Fibroblast of lung (primary cell): ENCODE results near the gene PAK4. TPM values are rescaled to one million over a fixed set of nuclear protein-coding genes. Genes with fewer than 3 reads are reported as not detected.

ENCODE experiments used
- DNase-seq, 2 donors: peaks; one replicate each; pipeline versions ENCODE4 v3.0.0 to v3.0.0-alpha.2; 2010; ENCODE audit warnings: low read depth in 2 of 2
- H2AFZ ChIP-seq: 2 replicates; pipeline ENCODE4 v1.5.1; 2012; ENCODE audit warnings: low read length, control low read depth, inconsistent platforms
- H3K27ac ChIP-seq: 2 replicates; pipeline ENCODE4 v1.5.1; 2011; ENCODE audit warnings: low read length, control low read depth; ENCODE audit not compliant: insufficient read depth
- H3K27me3 ChIP-seq: 2 replicates; pipeline ENCODE4 v1.5.1; 2011; ENCODE audit warnings: mild to moderate bottlenecking, low read length; ENCODE audit not compliant: control insufficient read depth, insufficient read depth
- H3K36me3 ChIP-seq: 2 replicates; pipeline ENCODE4 v1.5.1; 2011; ENCODE audit warnings: low read length; ENCODE audit not compliant: control insufficient read depth, insufficient read depth
- H3K4me1 ChIP-seq: 2 replicates; pipeline ENCODE4 v1.5.1; 2011; ENCODE audit warnings: low read length; ENCODE audit not compliant: control insufficient read depth, insufficient read depth; ENCODE audit errors: extremely low read depth
- H3K4me2 ChIP-seq: 2 replicates; pipeline ENCODE4 v1.5.1; 2011; ENCODE audit warnings: low read length, control low read depth; ENCODE audit not compliant: insufficient read depth; ENCODE audit errors: extremely low read depth
- H3K4me3 ChIP-seq, 4 experiments: fragments of 200-600 bp in 1 of 4; sonication (generic) in 1 of 4; replicated peaks in 1 of 4; 2 replicates each; pipeline ENCODE4 v1.5.1; 2011 to 2016; ENCODE audit warnings: low read length in 4 of 4, low read depth in 3 of 4, mild to moderate bottlenecking in 3 of 4, control low read depth in 2 of 4, inconsistent platforms in 1 of 4, mixed read lengths in 1 of 4; ENCODE audit not compliant: insufficient read depth in 1 of 4; ENCODE audit errors: control extremely low read depth in 1 of 4
- H3K79me2 ChIP-seq: 2 replicates; pipeline ENCODE4 v1.5.1; 2012; ENCODE audit warnings: mild to moderate bottlenecking, low read length, inconsistent platforms; ENCODE audit not compliant: control insufficient read depth, insufficient read depth
- H3K9ac ChIP-seq: 2 replicates; pipeline ENCODE4 v1.5.1; 2011; ENCODE audit warnings: mild to moderate bottlenecking, low read length, control low read depth; ENCODE audit not compliant: insufficient read depth
- H3K9me3 ChIP-seq: 2 replicates; pipeline ENCODE4 v1.5.1; 2012; ENCODE audit warnings: low read depth, low read length; ENCODE audit not compliant: control insufficient read depth, insufficient read depth
- H4K20me1 ChIP-seq: 2 replicates; pipeline ENCODE4 v1.5.1; 2011; ENCODE audit warnings: low read length; ENCODE audit not compliant: control insufficient read depth, insufficient read depth; ENCODE audit errors: extremely low read depth
- CTCF ChIP-seq, 2 donors: IDR thresholded peaks in 1 of 2; conservative IDR thresholded peaks in 1 of 2; 1 replicate in 1 of 2; 2 replicates in 1 of 2; pipeline ENCODE4 v1.5.1; 2011 to 2012; ENCODE audit warnings: low read length in 2 of 2, control low read depth in 1 of 2, inconsistent platforms in 1 of 2, low read depth in 1 of 2, mild to moderate bottlenecking in 1 of 2
- EZH2 ChIP-seq: IDR thresholded peaks from 2 replicates; pipeline ENCODE4 v1.5.1; 2012; ENCODE audit warnings: low read length, control low read depth, mild to moderate bottlenecking; ENCODE audit errors: missing control alignments
- polyA plus RNA-seq, 2 donors: library from polyadenylated mRNA; depleted of rRNA in 1 of 2; stranded (reverse) in 1 of 2; unstranded in 1 of 2; fragments of >200 nt; gene quantifications; 2 replicates each; pipeline ENCODE4 v1.2.1, GENCODE V29; 2011 to 2012; ENCODE audit warnings: missing spikeins in 1 of 2
- total RNA-seq: library from RNA; depleted of rRNA; stranded (reverse); fragments of >200 nt; gene quantifications from 2 replicates; pipeline ENCODE4 v1.2.1, GENCODE V29; 2014

Gene PAK4
- total and polyA plus RNA-seq, 2 donors (not counting 1 experiment from before 2014, with no cell fraction given), result 4.6 to 8.4 TPM

GRCh38 chr19:39129116-39129515 is 3.5 kb downstream of the PAK4 start:
- Histone ChIP-seq H3K36me3 (no peaks in the 10 kb centered on the region), H3K4me3 (no peak overlapping the region), H3K27me3 (no peaks in the 10 kb centered on the region), H3K27ac (no peak overlapping the region), H3K9me3 (no peaks in the 10 kb centered on the region), H3K9ac (no peak overlapping the region), H3K79me2 (peaks cover 75% of the 10 kb centered on the region), H3K4me2 (no peak overlapping the region), H4K20me1 (no peaks in the 10 kb centered on the region), H2AFZ (no peak overlapping the region), H3K4me1 (peaks cover 8% of the 10 kb centered on the region)
- no peak for TF ChIP-seq CTCF (conservative IDR thresholded peaks at IDR 0.05 in 1 of 2, IDR thresholded peaks at IDR 0.05 in 1 of 2; ENCODE audit: low read depth in 1 of 2, low read length in 2 of 2)
- no peak for TF ChIP-seq EZH2
- no peak for DNase-seq

GRCh38 chr19:39130337-39131254 is 5.0 kb downstream of the PAK4 start:
- Histone ChIP-seq H3K27me3 (no peaks in the 10 kb centered on the region), H3K4me1 (peaks cover 8% of the 10 kb centered on the region), H3K4me2 (no peak overlapping the region), H3K36me3 (no peaks in the 10 kb centered on the region), H4K20me1 (no peaks in the 10 kb centered on the region), H2AFZ (no peak overlapping the region), H3K9ac (no peak overlapping the region), H3K9me3 (no peaks in the 10 kb centered on the region), H3K27ac (no peak overlapping the region), H3K79me2 (peaks cover 84% of the 10 kb centered on the region), H3K4me3 (no peak overlapping the region)
- TF ChIP-seq CTCF (conservative IDR thresholded peaks at IDR 0.05 in 1 of 2, IDR thresholded peaks at IDR 0.05 in 1 of 2; ENCODE audit: low read depth in 1 of 2, low read length in 2 of 2), result no peak
- TF ChIP-seq EZH2, result no peak
- DNase-seq, result no peak

- Histone ChIP-seq H3K9ac (no peak overlapping the region), H3K27me3 (no peaks in the 10 kb centered on the region), H2AFZ (no peak overlapping the region), H3K4me1 (peaks cover 8% of the 10 kb centered on the region), H4K20me1 (no peaks in the 10 kb centered on the region), H3K9me3 (no peaks in the 10 kb centered on the region), H3K36me3 (no peaks in the 10 kb centered on the region), H3K4me3 (no peak overlapping the region), H3K27ac (no peak overlapping the region), H3K79me2 (peaks cover 86% of the 10 kb centered on the region), H3K4me2 (no peak overlapping the region)
- peak in 1 of 2 donors; percentile 30 for DNase-seq
- TF ChIP-seq EZH2 (no peak), CTCF (conservative IDR thresholded peaks at IDR 0.05 in 1 of 2, IDR thresholded peaks at IDR 0.05 in 1 of 2; ENCODE audit: low read depth in 1 of 2, low read length in 2 of 2) (no peak)
Observed at GRCh38 chr19:39131255-39131755, 5.7 kb downstream of the PAK4 start.
